IMR-90 (cell line): ENCODE results near the gene CLEC9A. TPM values are rescaled to one million over a fixed set of nuclear protein-coding genes. Genes with fewer than 3 reads are reported as not detected.

Source experiments
- ATAC-seq: fragments of 200-7000 bp; cut with Tn5 transposase; 2 replicates; pipeline ENCODE4 v1.9.1; 2020; ENCODE audit warnings: low read depth, mild to moderate bottlenecking, moderate library complexity
- BruUV-seq: library from RNA; stranded (reverse); fragments of 400-500 nt; replicated peaks from 2 replicates; lab custom pipeline; 2021; lab: Mats Ljungman, UMichigan
- CTCF ChIA-PET: fragments of 300-600 bp; formaldehyde crosslinking; extraction: SDS; loops from one replicate; lab custom pipeline; 2021; ENCODE audit warnings: antibody characterized with exemption; lab: Yijun Ruan, JAX
- POLR2A ChIA-PET: fragments of 300-600 bp; sonication (Branson Sonifier 250); formaldehyde crosslinking; loops from one replicate; lab custom pipeline; 2022; ENCODE audit warnings: antibody characterized with exemption; ENCODE audit not compliant: unreplicated experiment; lab: Charles Lee
- DNase-seq: peaks from one replicate; pipeline ENCODE4 v3.0.0; 2013
- H2AFZ ChIP-seq: replicated peaks from 2 replicates; pipeline ENCODE3; 2013; ENCODE audit warnings: low read length, mild to moderate bottlenecking; ENCODE audit not compliant: poor library complexity
- H2AK5ac ChIP-seq: 2 replicates; pipeline ENCODE4 v1.6.1; 2013; ENCODE audit warnings: low read depth, low read length, inconsistent platforms
- H2AK9ac ChIP-seq: replicated peaks from 2 replicates; pipeline ENCODE3; 2013; ENCODE audit warnings: mild to moderate bottlenecking, low read depth, low read length, moderate library complexity; ENCODE audit not compliant: poor library complexity
- H2BK120ac ChIP-seq: 2 replicates; pipeline ENCODE4 v1.6.1; 2013; ENCODE audit warnings: low read depth, low read length, inconsistent platforms
- H2BK15ac ChIP-seq: 3 replicates; pipeline ENCODE4 v1.6.1; 2013; ENCODE audit warnings: low read depth, low read length, inconsistent platforms
- H2BK20ac ChIP-seq: 2 replicates; pipeline ENCODE4 v1.6.1; 2013; ENCODE audit warnings: low read depth, mild to moderate bottlenecking, inconsistent platforms, low read length, moderate library complexity
- H2BK5ac ChIP-seq: 2 replicates; pipeline ENCODE4 v1.6.1; 2013; ENCODE audit warnings: mild to moderate bottlenecking, low read depth, low read length, inconsistent platforms; ENCODE audit not compliant: poor library complexity, severe bottlenecking
- H3K14ac ChIP-seq: replicated peaks from 2 replicates; pipeline ENCODE4 v1.6.1; 2013; ENCODE audit warnings: low read depth, low read length, inconsistent platforms
- H3K18ac ChIP-seq: 2 replicates; pipeline ENCODE4 v1.6.1; 2013; ENCODE audit warnings: low read depth, low read length, control low read depth
- H3K23ac ChIP-seq: 2 replicates; pipeline ENCODE4 v1.6.1; 2013; ENCODE audit warnings: low read depth, low read length, inconsistent platforms
- H3K27ac ChIP-seq: 2 replicates; pipeline ENCODE4 v1.5.1; 2013; ENCODE audit warnings: mild to moderate bottlenecking, control low read depth, low read length; ENCODE audit not compliant: insufficient read depth
- H3K27me3 ChIP-seq: 2 replicates; pipeline ENCODE4 v1.6.1; 2013; ENCODE audit warnings: low read length; ENCODE audit not compliant: control insufficient read depth, insufficient read depth
- H3K36me3 ChIP-seq: 2 replicates; pipeline ENCODE4 v1.6.1; 2013; ENCODE audit warnings: low read length, mixed read lengths; ENCODE audit not compliant: control insufficient read depth, insufficient read depth
- H3K4ac ChIP-seq: 2 replicates; pipeline ENCODE4 v1.6.1; 2013; ENCODE audit warnings: low read depth, low read length, inconsistent platforms
- H3K4me1 ChIP-seq: 2 replicates; pipeline ENCODE4 v1.6.1; 2013; ENCODE audit warnings: low read length, mixed read lengths; ENCODE audit not compliant: control insufficient read depth, insufficient read depth
- H3K4me2 ChIP-seq: 2 replicates; pipeline ENCODE4 v1.6.1; 2013; ENCODE audit warnings: low read depth, mild to moderate bottlenecking, control low read depth, low read length, moderate library complexity
- H3K4me3 ChIP-seq: 2 replicates; pipeline ENCODE4 v1.5.1; 2013; ENCODE audit warnings: low read depth, mild to moderate bottlenecking, control low read depth, low read length, moderate library complexity; ENCODE audit not compliant: insufficient read depth
- H3K56ac ChIP-seq: 2 replicates; pipeline ENCODE4 v1.6.1; 2013; ENCODE audit warnings: low read length, inconsistent platforms; ENCODE audit not compliant: insufficient read depth; ENCODE audit errors: extremely low read depth
- H3K79me1 ChIP-seq, 2 experiments: 2 replicates each; pipeline ENCODE4 v1.6.1; 2013; ENCODE audit warnings: low read length in 2 of 2, inconsistent platforms in 1 of 2, low read depth in 1 of 2
- H3K9ac ChIP-seq: 2 replicates; pipeline ENCODE4 v1.6.1; 2013; ENCODE audit warnings: low read depth, low read length, control low read depth
- H3K9me1 ChIP-seq: 2 replicates; pipeline ENCODE4 v1.6.1; 2013; ENCODE audit warnings: low read length, inconsistent platforms; ENCODE audit not compliant: insufficient read depth
- H3K9me3 ChIP-seq: 2 replicates; pipeline ENCODE4 v1.6.1; 2013; ENCODE audit warnings: low read length; ENCODE audit not compliant: control insufficient read depth, insufficient read depth
- H4K20me1 ChIP-seq: 2 replicates; pipeline ENCODE4 v1.6.1; 2013; ENCODE audit warnings: low read length, inconsistent platforms; ENCODE audit not compliant: insufficient read depth
- H4K5ac ChIP-seq: 2 replicates; pipeline ENCODE4 v1.6.1; 2013; ENCODE audit warnings: mild to moderate bottlenecking, low read depth, low read length, control low read depth
- H4K8ac ChIP-seq, 2 experiments: 2 replicates each; pipeline ENCODE4 v1.6.1; 2013; ENCODE audit warnings: low read depth in 2 of 2, low read length in 2 of 2, control low read depth in 1 of 2, inconsistent platforms in 1 of 2
- H4K91ac ChIP-seq: 2 replicates; pipeline ENCODE4 v1.6.1; 2013; ENCODE audit warnings: low read depth, low read length, inconsistent platforms; ENCODE audit not compliant: insufficient read depth
- MAZ ChIP-seq: IDR thresholded peaks from 2 replicates; pipeline ENCODE4 v1.6.1; 2012; ENCODE audit warnings: low read depth, mild to moderate bottlenecking, low read length, improper control_type of control experiment, moderate library complexity, borderline replicate concordance
- NFE2L2 ChIP-seq: fragments of 150-350 bp; IDR thresholded peaks from 2 replicates; pipeline ENCODE4 v1.6.1; 2016; ENCODE audit warnings: low read depth, mild to moderate bottlenecking, low read length
- RAD21 ChIP-seq: IDR thresholded peaks from 2 replicates; pipeline ENCODE4 v1.6.1; 2012; ENCODE audit warnings: low read length, improper control_type of control experiment
- RCOR1 ChIP-seq: IDR thresholded peaks from 2 replicates; pipeline ENCODE4 v1.6.1; 2012; ENCODE audit warnings: mild to moderate bottlenecking, low read length, improper control_type of control experiment; ENCODE audit not compliant: insufficient replicate concordance
- RFX5 ChIP-seq: IDR thresholded peaks from 2 replicates; pipeline ENCODE4 v1.8.0; 2012; ENCODE audit warnings: low read depth, mild to moderate bottlenecking, low read length, moderate library complexity
- SMC3 ChIP-seq: fragments of 150-350 bp; IDR thresholded peaks from 2 replicates; pipeline ENCODE4 v1.6.1; 2016; ENCODE audit warnings: low read depth, mild to moderate bottlenecking, antibody characterized with exemption, low read length, moderate library complexity
- WGBS, 2 experiments: methylation state at CpG; one replicate each; pipeline versions ENCODE4 v1.1.5 to v1.1.7; 2013; ENCODE audit warnings: missing lambda C conversion rate in 2 of 2; ENCODE audit not compliant: insufficient read length in 1 of 2; ENCODE audit errors: extremely low coverage in 2 of 2; 5-methylcytosine and 5-hydroxymethylcytosine counted together
- dilution Hi-C: fragments of 300-500 bp; cut with HindIII; formaldehyde crosslinking; loops from one replicate; pipeline ENCODE4 v1.14.3; 2018; ENCODE audit warnings: low sequenced_read_pairs; ENCODE audit not compliant: unreplicated experiment
- in situ Hi-C: fragments of 300-500 bp; cut with MboI; formaldehyde crosslinking; loops from 3 replicates; pipeline ENCODE4 v1.14.3; 2019; ENCODE audit warnings: low sequenced_read_pairs, inconsistent platforms, mixed read lengths
- intact Hi-C: fragments of 100-400 bp; cut with micrococcal nuclease; formaldehyde crosslinking; loops from 2 replicates; pipeline ENCODE4 v1.10.0; 2022
- polyA plus RNA-seq, 3 experiments: library from polyadenylated mRNA; depleted of rRNA; stranded (reverse); fragments of >200 nt; gene quantifications; 2 replicates each; pipeline ENCODE4 v1.2.3, GENCODE V29; 2012; ENCODE audit warnings: low replicate concordance in 1 of 3
- total RNA-seq: library from RNA; depleted of rRNA; stranded (reverse); fragments of >200 nt; gene quantifications from 2 replicates; pipeline ENCODE4 v1.2.3, GENCODE V29; 2012

CLEC9A gene
- total and polyA plus RNA-seq, 2 of the 4 experiments (the other 2 are of a cell fraction) = not detected

DNA sequence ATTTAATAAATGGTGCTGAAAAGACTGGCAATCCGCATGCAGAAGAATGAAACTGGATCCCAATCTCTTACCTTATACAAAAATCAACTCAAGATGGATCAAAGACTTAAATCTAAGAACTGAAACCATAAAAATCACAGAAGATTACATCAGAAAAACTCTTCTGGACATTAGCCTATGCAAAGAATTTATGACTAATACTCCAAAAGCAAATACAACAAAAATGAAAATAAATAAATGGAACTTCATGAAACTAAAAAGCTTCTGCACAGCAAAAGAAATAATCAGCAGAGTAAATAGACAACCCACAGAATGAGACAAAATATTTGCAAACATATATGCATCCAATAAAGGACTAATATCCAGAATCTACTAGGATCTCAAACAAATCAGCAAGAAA lies 82.6 kb downstream of the CLEC9A start:
- Histone ChIP-seq H3K9ac (no peak overlapping the region), H3K4me2 (peak overlapping the region; percentile 58; the same call in 1 of the 2 replicates), H2AK9ac (no peak overlapping the region), H3K23ac (no peak overlapping the region), H4K91ac (no peak overlapping the region), H2BK20ac (no peak overlapping the region), H4K20me1 (no peaks in the 10 kb centered on the region), H2BK15ac (no peak overlapping the region), H2AK5ac (no peak overlapping the region), H3K9me1 (no peaks in the 10 kb centered on the region), H3K9me3 (peaks cover 3% of the 10 kb centered on the region), H3K4me1 (no peaks in the 10 kb centered on the region), H3K4ac (no peak overlapping the region), H4K8ac (no peak overlapping the region; a peak in 1 of 4 replicates), H2AFZ (no peak overlapping the region), H3K18ac (no peak overlapping the region), H3K4me3 (no peak overlapping the region), H2BK5ac (no peak overlapping the region), H4K5ac (no peak overlapping the region), H3K56ac (no peak overlapping the region), H3K27me3 (no peaks in the 10 kb centered on the region), H3K14ac (no peak overlapping the region), H3K36me3 (no peaks in the 10 kb centered on the region), H2BK120ac (peak overlapping the region; percentile 40; the same call in 1 of the 2 replicates), H3K79me1 (no peaks in the 10 kb centered on the region), H3K27ac (no peak overlapping the region)
- POLR2A ChIA-PET = no interaction called here
- no TSS peak for BruUV-seq
- intact Hi-C loops (loop anchor here (2.0 kb wide), 1 partner anchor 18 kb away; the partner anchor contains the start of gene CLEC7A), dilution Hi-C loops (no loop called here), in situ Hi-C loops (no loop called here)
- CTCF ChIA-PET = interaction anchor here (0.6 kb wide), 1 partner anchor 116 kb away, joined by 4 read pairs; no protein-coding TSS in a partner anchor
- WGBS, 2 experiments = no CpG with 5 or more reads among the region's 1 CpG
- peak; percentile 76 for ATAC-seq
- TF ChIP-seq RFX5 (no peak), MAZ (no peak), SMC3 (no peak), NFE2L2 (no peak), RAD21 (no peak), RCOR1 (no peak)
- peak; percentile 43 for DNase-seq
